NCI-H128 (cell line): ENCODE results near the gene SAT1.

Experiments
- DNase-seq: peaks from one replicate; lab custom pipeline; 2025; ENCODE audit not compliant: unreplicated experiment; lab: John Stamatoyannopoulos, UW

Gene SAT1

GRCh38 chrX:23773601-23774175 lies 9.3 kb upstream of the SAT1 start:
- DNase-seq: no peak

GRCh38 chrX:23776363-23776762 lies 6.6 kb upstream of the SAT1 start:
- no peak for DNase-seq

- no peak for DNase-seq
These were observed 3.9 kb upstream of the SAT1 start for GRCh38 chrX:23779025-23779424.

DNA sequence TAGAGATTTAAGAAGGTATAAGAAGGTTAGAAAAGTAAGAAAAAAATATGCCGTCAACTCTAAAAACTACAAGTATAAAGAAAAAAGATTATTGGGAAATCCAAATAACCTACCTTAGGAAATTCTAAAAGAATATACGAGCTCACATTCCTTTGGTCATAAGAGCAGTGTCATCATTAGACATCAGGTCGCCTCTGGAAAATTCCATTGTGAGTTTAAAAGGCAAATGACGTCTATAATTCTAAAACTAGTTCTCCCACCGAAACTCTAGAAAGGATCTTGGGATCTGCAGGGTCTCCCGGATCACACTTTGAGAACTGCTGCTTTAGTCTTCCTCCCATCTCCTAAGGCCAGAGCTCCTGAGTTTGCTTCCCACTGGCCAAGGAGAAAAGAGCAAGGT lies 518 bp upstream of the SAT1 start:
- DNase-seq: no peak

DNA sequence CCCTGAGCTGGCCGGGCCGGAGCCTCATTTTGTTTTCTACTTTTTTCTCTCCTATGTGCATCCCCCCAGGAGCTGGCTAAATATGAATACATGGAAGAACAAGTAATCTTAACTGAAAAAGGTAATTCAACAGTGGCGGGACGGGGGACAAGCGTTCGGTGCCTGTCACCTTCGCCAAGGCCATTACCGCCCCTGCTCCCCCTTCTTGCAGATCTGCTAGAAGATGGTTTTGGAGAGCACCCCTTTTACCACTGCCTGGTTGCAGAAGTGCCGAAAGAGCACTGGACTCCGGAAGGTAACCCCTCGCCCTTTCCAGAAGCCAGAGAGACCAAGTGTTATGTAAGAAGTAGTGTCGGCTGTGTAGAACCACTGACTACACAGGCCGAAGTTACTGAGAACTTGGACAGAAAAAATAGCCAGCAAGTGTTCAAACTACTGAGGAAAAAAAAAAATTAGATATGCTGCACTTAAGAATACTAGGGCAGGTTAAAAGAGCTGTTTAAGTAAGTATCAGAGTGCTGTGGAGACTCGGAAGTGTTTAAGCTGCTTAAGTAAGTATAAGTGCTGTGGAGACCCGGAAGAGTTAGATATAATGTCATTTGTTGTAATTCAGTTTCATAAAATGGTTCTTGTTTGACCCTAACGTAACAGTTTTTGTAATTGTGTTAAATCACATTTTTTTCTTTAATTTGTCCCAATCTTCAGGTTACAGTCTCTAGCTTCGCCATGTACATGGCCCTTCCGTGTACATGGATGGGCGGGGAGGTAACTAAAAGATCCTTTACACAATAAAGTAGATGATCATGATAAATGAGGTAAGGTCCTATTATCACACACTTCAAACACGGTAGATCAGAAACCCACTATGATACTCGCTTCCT lies 856 bp downstream of the SAT1 start:
- DNase-seq: no peak

GRCh38 chrX:23784470-23785331 lies 1.7 kb downstream of the SAT1 start:
- no peak for DNase-seq

GRCh38 chrX:23785580-23785979 lies 2.6 kb downstream of the SAT1 start:
- DNase-seq: no peak

DNA sequence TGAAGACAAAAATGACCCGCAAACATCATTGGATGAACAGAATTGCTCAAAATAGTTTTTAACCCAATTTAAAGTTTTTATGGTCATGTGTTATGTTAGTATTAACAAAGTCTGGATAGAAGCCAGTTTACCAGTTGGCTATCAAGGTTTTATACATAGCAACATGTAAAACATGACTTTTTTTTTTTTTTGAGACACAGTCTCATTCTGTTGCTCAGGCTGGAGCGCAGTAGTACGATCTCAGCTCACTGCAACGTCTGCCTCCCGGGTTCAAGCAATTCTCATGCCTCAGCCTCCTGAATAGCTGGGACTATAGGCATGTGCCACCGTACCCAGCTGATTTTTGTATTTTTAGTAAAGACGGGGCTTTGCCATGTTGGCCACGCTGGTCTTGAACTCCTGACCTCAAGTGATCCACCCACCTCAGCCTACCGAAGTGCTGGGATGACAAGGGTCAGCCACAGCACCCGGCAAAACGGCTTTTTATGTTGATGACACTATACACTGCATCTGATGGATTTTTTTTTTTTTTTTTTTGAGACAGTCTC lies 3.4 kb downstream of the SAT1 start:
- no peak for DNase-seq

DNA sequence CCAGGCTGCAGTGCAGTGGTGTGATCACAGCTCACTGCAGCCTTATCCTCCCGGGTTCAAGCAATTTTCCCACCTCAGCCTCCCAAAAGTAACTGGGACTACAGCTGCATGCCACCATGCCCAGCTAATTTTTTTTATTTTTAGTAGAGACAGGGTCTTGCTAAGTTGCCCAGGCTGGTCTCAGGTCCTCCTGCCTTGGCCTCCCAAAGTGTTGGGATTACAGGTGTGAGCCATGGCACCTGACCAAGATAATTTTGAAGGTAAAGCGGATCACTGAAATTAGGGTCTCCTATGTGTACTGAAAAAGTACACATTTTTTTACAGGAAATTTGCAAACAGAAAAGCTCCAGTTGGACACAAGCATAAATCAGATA lies 4.8 kb downstream of the SAT1 start:
- DNase-seq: no peak

DNA sequence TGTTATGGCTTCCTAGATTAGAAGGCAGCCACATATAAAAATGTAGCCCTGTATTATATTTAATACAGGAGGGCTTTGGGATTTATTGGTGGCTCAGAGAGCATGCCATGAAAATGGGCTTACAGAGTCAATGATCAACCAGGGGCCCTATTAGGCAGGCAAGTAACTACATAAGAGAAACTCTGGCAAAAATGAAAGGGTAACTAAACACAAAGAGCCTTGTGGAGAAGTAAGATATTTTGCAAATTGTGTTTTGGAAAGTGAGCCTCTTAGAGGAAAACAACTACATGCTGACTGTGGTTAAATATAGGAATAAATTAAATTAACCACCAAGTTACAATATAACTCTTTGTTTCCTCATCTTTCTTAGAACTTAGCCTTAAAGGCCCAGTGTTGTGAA lies 5.5 kb downstream of the SAT1 start:
- no peak for DNase-seq

- DNase-seq: no peak
These were observed 6.0 kb downstream of the SAT1 start for GRCh38 chrX:23788946-23789345.

- DNase-seq: no peak
These were observed 6.6 kb downstream of the SAT1 start for GRCh38 chrX:23789386-23790154.

- DNase-seq: no peak
These were observed 7.2 kb downstream of the SAT1 start for GRCh38 chrX:23790155-23790497.

DNA sequence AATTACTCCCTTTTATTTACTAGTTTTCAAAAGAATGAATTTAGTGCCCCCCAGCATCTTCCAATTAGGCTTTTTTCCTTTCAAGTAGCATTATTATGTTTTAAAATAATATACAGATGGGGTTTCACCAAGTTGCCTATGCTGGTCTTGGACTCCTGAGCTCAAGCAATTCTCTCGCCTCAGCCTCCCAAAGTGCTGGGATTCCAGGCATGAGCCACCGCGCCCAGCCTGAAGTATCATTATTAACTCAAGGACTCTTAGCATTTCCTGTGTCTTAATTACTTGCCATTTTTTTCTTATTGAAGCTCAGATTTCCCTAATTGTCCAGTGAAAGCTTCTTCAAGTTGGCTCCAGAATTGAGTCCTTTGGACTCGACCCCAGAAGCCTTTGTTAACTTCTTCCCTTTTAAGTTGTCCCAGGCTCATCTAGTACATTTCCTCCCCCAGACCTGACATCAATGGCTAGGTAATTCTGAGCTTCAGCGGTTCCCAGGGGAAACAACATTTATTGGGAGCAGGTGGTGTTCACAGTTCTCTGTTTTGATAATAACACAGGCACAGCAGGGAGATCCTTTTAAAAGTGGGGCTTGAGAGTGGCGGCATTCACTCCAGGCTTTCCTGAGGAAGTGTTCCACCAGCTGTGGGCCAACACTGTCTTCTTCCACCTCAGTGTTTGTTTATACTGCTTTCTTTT lies 10.0 kb downstream of the SAT1 start:
- peak; percentile 64 for DNase-seq

DNA sequence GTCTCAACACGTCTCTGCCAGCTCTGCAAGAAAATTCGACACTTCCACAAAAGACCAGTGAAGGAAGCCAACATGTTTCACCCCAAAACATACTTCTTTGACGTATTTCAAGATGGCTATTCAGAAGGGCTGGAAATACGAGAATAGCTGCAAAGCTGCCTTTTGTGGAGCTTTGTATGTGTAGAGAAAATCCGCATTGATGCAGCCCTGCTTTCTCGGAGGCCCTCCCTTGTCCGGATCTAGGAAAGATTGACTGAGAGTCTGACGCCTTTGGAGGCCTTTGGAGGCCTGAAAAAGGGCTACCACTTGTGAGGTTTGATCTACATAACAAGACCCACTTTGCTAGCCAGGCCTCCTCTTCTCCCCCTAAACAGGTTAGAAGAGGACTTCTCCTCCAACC lies 12.2 kb downstream of the SAT1 start:
- DNase-seq: no peak

GRCh38 chrX:23797371-23798128 lies 14.6 kb downstream of the SAT1 start:
- DNase-seq: no peak

DNA sequence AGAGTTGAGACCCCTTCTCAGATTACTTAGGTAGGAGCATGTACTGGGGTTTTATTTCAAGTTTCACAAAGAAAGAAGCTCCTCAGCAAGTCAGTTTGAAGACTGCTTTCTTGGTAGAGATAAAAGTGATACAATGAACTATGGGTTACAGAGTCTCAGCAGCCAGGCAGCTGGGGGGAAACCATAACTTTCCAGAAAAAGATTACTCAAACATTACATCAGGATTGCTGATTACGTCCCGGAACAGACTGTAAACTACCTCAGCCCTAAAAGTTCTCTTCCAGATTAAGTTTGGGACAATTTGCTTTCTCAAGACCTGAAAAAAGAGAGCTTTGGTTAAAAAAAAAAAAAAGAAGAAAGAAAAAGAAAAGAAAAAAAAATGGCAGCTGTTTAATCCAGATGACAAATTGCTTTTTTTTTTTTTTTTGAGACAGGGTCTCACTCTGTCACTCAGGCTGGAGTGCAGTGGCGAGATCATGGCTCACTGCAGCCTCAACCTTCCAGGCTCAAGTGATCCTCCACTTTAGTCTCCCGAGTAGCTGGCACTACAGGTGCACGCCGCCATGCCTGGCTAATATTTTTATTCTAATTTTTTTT lies 16.6 kb downstream of the SAT1 start:
- DNase-seq: no peak

DNA sequence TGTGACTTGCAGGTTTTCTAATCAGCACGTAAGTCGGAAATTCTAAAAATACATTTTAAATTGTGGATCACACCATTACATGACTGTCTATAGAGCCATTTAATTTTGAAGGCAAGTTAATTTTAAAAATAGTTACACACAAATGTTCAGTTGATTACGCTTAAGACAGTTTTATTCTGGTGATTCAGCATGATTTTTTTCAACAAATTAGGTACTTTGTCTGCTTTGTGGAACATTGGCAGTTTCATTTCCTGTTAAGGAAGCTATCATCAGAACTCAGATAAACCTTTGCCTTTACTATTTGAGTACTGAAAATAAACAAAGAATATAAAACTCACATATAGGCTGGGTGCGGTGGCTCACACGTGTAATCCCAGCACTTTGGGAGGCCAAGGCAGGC lies 19.5 kb downstream of the SAT1 start:
- no peak for DNase-seq

DNA sequence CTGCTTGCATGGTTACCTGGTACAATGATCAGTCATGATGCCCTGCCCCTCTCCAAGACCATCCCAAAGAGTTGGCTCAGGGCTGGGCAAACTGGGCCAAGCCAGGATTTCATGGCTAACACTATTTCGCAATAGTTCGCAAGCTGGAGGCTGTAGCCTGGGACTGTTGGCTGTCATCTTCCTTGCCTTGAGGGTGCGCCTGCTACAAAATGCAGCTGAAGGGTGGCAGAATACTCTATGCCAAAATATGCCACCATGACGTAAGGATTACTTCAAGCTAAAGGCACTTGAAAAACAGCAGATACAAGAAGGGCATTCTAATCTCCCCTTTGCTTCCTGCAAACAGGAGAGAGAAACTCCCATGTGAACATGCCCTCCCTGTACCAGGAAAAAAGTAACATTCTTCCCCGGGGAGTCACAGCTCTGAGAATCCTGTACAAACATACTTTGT lies 21.0 kb downstream of the SAT1 start:
- no peak for DNase-seq
